ENCODE data around the gene STAU1. TPM values are rescaled to one million over a fixed set of nuclear protein-coding genes. Genes with fewer than 3 reads are reported as not detected.
A peak's percentile ranks its signal among the peaks of the same experiment; 100 is the strongest.
"Not testable (repeated sequence)": the region's sequence is repeated elsewhere in the genome, so short reads cannot be mapped to it uniquely, and the experiment has no call there.

STAU1 gene
- total RNA-seq, 2 donors from 2014 or later: 80.5 to 83.3 TPM

GRCh38 chr20:49149281-49150045 lies 38.7 kb downstream of the STAU1 start:
- H3K27me3 Mint-ChIP-seq (ENCODE audit: low read depth): no peaks in the 10 kb centered on the region
- ATAC-seq (replicated peaks in 1 of 2): no peak
- peaks cover 10% of the 10 kb centered on the region for H3K4me1 Mint-ChIP-seq (ENCODE audit: low read depth)
- no peak overlapping the region for H3K4me3 Mint-ChIP-seq
- H3K9me3 Mint-ChIP-seq: no peaks in the 10 kb centered on the region
- peaks cover 0 to 22% of the 10 kb centered on the region in 2 donors for H3K36me3 Mint-ChIP-seq (ENCODE audit: insufficient read depth in 2 of 2)
- peak overlapping the region; percentile 1 for H3K27ac Mint-ChIP-seq
- DNase-seq: no peak

DNA sequence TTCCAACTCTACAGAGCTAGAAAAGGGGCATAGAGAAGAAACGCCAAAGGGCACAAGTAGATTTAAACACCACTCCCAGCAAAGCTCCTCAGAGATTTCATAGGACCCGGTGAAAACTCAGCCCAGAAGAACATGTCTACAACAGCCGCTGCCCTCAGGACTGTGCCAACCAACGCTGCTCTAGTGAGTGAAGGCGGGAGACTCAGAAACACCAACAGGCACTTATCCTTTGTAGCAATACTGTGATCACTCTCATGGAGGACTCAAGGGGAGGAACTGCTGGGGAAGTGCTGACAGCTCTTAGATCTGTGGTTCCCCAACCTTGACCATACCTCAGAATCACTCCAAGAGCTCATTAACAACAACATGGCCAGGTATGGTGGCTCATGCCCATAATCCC lies 39.5 kb downstream of the STAU1 start:
- H3K4me3 Mint-ChIP-seq: no peak overlapping the region
- no peak overlapping the region for H3K27ac Mint-ChIP-seq
- peaks cover 3 to 29% of the 10 kb centered on the region in 2 donors for H3K36me3 Mint-ChIP-seq (ENCODE audit: insufficient read depth in 2 of 2)

DNA sequence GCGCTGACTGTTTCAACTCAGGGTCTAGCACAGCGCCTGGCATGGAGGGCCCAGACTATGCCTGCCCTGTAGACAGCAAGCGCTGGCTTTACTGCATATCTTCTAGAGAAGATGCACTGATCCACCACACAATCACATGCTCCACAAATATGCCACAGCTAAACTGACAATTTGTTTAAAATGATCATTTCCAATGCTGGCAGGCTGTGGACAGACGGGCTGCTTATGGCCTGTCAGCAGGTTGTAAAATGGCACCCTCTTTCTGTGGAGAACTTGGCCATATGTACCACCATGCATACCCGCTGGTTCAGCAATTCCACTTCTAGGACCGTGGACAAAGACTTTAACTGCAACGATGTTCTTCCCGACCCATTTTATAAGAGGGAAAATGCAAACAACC lies 40.8 kb downstream of the STAU1 start:
- Mint-ChIP-seq H3K27me3 (ENCODE audit: low read depth) (no peaks in the 10 kb centered on the region), H3K36me3 (ENCODE audit: insufficient read depth in 2 of 2) (peaks cover 3 to 29% of the 10 kb centered on the region in 2 donors), H3K9me3 (no peaks in the 10 kb centered on the region), H3K4me3 (no peak overlapping the region), H3K4me1 (ENCODE audit: low read depth) (peaks cover 14% of the 10 kb centered on the region), H3K27ac (no peak overlapping the region)
- DNase-seq (no peak), ATAC-seq (replicated peaks in 1 of 2) (no peak)

More for the DNA sequence above, 39.5 kb downstream of the STAU1 start:
- Mint-ChIP-seq H3K9me3 (no peaks in the 10 kb centered on the region), H3K27me3 (ENCODE audit: low read depth) (no peaks in the 10 kb centered on the region), H3K4me1 (ENCODE audit: low read depth) (peaks cover 14% of the 10 kb centered on the region)
- DNase-seq (no peak), ATAC-seq (replicated peaks in 1 of 2) (no peak)

DNA sequence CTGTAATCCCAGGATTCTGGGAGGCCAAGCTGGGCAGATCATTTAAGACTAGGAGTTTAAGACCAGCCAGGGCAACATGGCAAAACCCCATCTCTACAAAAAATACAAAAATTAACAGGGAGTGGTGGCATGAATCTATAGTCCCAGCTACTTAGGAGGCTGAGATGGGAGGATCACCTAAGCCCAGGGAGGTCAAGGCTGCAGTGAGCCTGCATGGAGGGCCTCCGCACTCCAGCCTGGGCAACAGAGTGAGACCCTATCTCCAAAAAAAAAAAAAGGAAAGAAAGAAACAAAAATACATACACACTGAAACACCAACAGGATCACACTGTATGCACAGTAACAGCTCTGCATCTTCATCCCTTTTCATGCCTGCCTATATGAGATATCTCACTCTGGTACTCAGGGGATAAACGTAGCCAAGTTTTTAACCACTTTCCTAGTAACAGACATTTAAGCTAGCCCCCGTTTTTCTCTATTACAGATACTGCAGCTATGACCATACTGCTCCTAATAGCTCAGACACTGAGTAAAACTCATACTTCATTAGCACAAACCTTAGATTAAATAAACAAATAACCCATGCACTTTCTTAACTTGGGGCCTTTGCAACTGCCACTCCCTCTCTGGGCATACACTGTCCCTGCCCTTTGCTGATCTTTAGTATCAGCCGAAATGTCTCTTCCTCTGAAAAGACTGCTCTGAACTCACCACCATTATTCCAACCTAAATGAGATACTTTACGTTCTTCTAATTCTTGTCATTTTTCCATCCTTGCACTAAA lies 41.5 kb downstream of the STAU1 start:
- H3K36me3 Mint-ChIP-seq (ENCODE audit: insufficient read depth in 2 of 2): peaks cover 3 to 22% of the 10 kb centered on the region in 2 donors
- peaks cover 14% of the 10 kb centered on the region for H3K4me1 Mint-ChIP-seq (ENCODE audit: low read depth)
- DNase-seq (no peak), ATAC-seq (replicated peaks in 1 of 2) (no peak)
- H3K9me3 Mint-ChIP-seq: no peaks in the 10 kb centered on the region
- no peaks in the 10 kb centered on the region for H3K27me3 Mint-ChIP-seq (ENCODE audit: low read depth)
- H3K4me3 Mint-ChIP-seq: no peak overlapping the region
- H3K27ac Mint-ChIP-seq: no peak overlapping the region

DNA sequence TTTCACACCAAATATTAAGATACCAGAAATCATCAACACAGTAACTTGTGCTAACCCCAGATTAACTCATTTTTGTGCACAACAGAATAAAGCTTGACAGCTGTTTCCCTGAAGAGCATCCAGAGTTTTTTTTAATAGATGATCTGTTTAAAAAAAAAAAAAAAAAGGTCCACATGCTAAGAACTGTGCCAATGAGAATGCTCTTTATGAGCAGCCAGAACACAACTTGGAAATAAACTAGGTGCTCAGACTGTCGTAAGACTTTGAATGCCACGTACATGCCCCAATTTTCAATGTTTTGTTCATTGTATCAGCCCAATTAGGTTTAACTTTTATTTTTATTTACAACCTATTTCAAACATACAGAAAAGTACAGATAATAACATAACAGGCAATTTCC lies 47.3 kb downstream of the STAU1 start:
- Mint-ChIP-seq H3K9me3 (no peaks in the 10 kb centered on the region), H3K27me3 (ENCODE audit: low read depth) (no peaks in the 10 kb centered on the region), H3K27ac (no peak overlapping the region), H3K4me1 (ENCODE audit: low read depth) (peaks cover 14% of the 10 kb centered on the region), H3K4me3 (no peak overlapping the region), H3K36me3 (ENCODE audit: insufficient read depth in 2 of 2) (peaks cover 5 to 15% of the 10 kb centered on the region in 2 donors)
- DNase-seq: no peak
- no peak for ATAC-seq (replicated peaks in 1 of 2)

GRCh38 chr20:49140411-49140810 lies 47.7 kb downstream of the STAU1 start:
- ATAC-seq (replicated peaks in 1 of 2): no peak
- H3K4me3 Mint-ChIP-seq: peak overlapping the region in 1 of 2 donors; percentile 10
- H3K4me1 Mint-ChIP-seq (ENCODE audit: low read depth): peaks cover 14% of the 10 kb centered on the region
- peaks cover 5 to 14% of the 10 kb centered on the region in 2 donors for H3K36me3 Mint-ChIP-seq (ENCODE audit: insufficient read depth in 2 of 2)
- no peak for DNase-seq
- peak overlapping the region; percentile 46 for H3K27ac Mint-ChIP-seq
- H3K27me3 Mint-ChIP-seq (ENCODE audit: low read depth): no peaks in the 10 kb centered on the region
- no peaks in the 10 kb centered on the region for H3K9me3 Mint-ChIP-seq

- Mint-ChIP-seq H3K4me1 (ENCODE audit: low read depth) (peaks cover 8% of the 10 kb centered on the region), H3K9me3 (no peaks in the 10 kb centered on the region), H3K27me3 (ENCODE audit: low read depth) (no peaks in the 10 kb centered on the region), H3K4me3 (no peak overlapping the region), H3K27ac (peak overlapping the region; percentile 71), H3K36me3 (ENCODE audit: insufficient read depth in 2 of 2) (peaks cover 4 to 12% of the 10 kb centered on the region in 2 donors)
- DNase-seq (no peak), ATAC-seq (replicated peaks in 1 of 2) (no peak)
Observed at GRCh38 chr20:49138431-49138830, 49.7 kb downstream of the STAU1 start.

DNA sequence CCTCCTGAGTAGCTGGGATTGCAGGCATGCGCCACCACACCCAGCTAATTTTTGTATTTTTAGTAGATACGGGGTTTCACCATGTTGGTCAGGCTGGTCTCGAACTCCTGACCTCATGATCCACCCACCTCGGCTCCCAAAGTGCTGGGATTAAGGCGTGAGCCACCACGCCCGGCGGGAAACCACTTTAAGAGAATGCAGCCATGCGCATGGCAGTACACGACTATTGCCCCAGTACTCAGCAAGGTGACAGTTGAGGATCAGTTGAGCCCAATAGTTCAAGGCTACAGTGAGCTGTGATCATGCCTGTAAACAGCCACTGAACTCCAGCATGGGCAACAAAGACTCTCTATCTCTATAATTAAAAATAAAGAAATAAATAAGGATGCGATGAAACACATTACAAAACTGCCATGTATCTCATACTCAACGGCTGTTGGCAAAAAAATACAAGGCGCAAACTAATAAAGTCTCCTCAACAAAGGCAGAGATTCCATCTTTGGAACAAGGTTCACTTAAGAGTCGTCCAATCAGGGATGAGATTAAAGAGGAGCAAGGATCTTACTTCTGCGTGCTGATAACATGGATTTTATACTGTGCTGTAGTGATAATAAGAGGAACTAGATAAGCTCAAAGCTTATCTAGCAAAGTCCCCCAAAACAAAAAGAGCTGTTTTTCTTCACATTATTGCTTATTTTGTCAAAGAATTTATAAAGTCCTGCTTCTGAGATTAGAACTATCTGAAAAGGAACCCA lies 51.1 kb downstream of the STAU1 start:
- ATAC-seq (replicated peaks in 1 of 2): no peak
- H3K36me3 Mint-ChIP-seq (ENCODE audit: insufficient read depth in 2 of 2): peaks cover 5 to 15% of the 10 kb centered on the region in 2 donors
- no peaks in the 10 kb centered on the region for H3K9me3 Mint-ChIP-seq
- no peak overlapping the region for H3K4me3 Mint-ChIP-seq
- DNase-seq: no peak
- H3K27ac Mint-ChIP-seq: no peak overlapping the region
- no peaks in the 10 kb centered on the region for H3K27me3 Mint-ChIP-seq (ENCODE audit: low read depth)
- H3K4me1 Mint-ChIP-seq (ENCODE audit: low read depth): peaks cover 17% of the 10 kb centered on the region

- Mint-ChIP-seq H3K36me3 (ENCODE audit: insufficient read depth in 2 of 2) (peaks cover 7 to 26% of the 10 kb centered on the region in 2 donors), H3K27ac (peak overlapping the region; percentile 62), H3K4me1 (ENCODE audit: low read depth) (peaks cover 12% of the 10 kb centered on the region)
- H3K27me3 Mint-ChIP-seq (ENCODE audit: low read depth); H3K9me3 Mint-ChIP-seq; ATAC-seq (replicated peaks in 1 of 2); H3K4me3 Mint-ChIP-seq; DNase-seq: not testable (repeated sequence)
Observed at GRCh38 chr20:49134797-49135196, 53.3 kb downstream of the STAU1 start.

- DNase-seq (no peak), ATAC-seq (replicated peaks in 1 of 2) (no peak)
- H3K27ac Mint-ChIP-seq: no peak overlapping the region
- H3K36me3 Mint-ChIP-seq (ENCODE audit: insufficient read depth in 2 of 2): peaks cover 4 to 21% of the 10 kb centered on the region in 2 donors
- H3K4me3 Mint-ChIP-seq: no peak overlapping the region
- no peaks in the 10 kb centered on the region for H3K9me3 Mint-ChIP-seq
- H3K4me1 Mint-ChIP-seq (ENCODE audit: low read depth): peaks cover 12% of the 10 kb centered on the region
- no peaks in the 10 kb centered on the region for H3K27me3 Mint-ChIP-seq (ENCODE audit: low read depth)
Observed at GRCh38 chr20:49133571-49133970, 54.6 kb downstream of the STAU1 start.

GRCh38 chr20:49132995-49133478 lies 55.1 kb downstream of the STAU1 start:
- H3K4me3 Mint-ChIP-seq: no peak overlapping the region
- no peaks in the 10 kb centered on the region for H3K27me3 Mint-ChIP-seq (ENCODE audit: low read depth)
- DNase-seq (peak in 1 of 2 donors; percentile 6), ATAC-seq (replicated peaks in 1 of 2) (peak in 1 of 2 donors; percentile 24)
- peaks cover 12% of the 10 kb centered on the region for H3K4me1 Mint-ChIP-seq (ENCODE audit: low read depth)
- peaks cover 4 to 23% of the 10 kb centered on the region in 2 donors for H3K36me3 Mint-ChIP-seq (ENCODE audit: insufficient read depth in 2 of 2)
- H3K27ac Mint-ChIP-seq: no peak overlapping the region
- H3K9me3 Mint-ChIP-seq: no peaks in the 10 kb centered on the region

- no peaks in the 10 kb centered on the region for H3K27me3 Mint-ChIP-seq (ENCODE audit: low read depth)
- no peak overlapping the region for H3K4me3 Mint-ChIP-seq
- ATAC-seq (replicated peaks in 1 of 2): no peak
- H3K36me3 Mint-ChIP-seq (ENCODE audit: insufficient read depth in 2 of 2): peaks cover 8 to 29% of the 10 kb centered on the region in 2 donors
- H3K4me1 Mint-ChIP-seq (ENCODE audit: low read depth): no peaks in the 10 kb centered on the region
- DNase-seq: no peak
- H3K9me3 Mint-ChIP-seq: no peaks in the 10 kb centered on the region
- no peak overlapping the region for H3K27ac Mint-ChIP-seq
Observed at GRCh38 chr20:49123982-49124381, 64.2 kb downstream of the STAU1 start.

DNA sequence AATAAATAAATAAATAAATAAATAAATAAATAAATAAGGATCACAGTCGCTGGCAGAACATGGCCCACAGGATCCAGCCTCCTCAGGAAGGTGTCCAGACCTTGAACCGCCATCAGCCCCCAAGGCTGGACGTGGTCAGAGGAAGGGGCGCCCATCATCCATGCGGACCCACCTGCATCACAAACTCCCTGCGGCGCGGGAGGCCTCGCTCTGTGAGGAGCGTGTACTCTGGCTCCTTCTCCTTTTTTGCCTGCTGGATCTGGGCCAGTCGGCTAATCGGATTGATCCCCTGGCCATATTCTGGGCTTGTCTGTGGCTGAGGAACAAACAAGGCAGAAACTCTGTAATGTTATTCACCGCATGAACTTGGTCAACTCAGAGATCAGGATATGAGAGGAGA lies 65.2 kb downstream of the STAU1 start:
- no peaks in the 10 kb centered on the region for H3K4me1 Mint-ChIP-seq (ENCODE audit: low read depth)
- no peak for ATAC-seq (replicated peaks in 1 of 2)
- no peak overlapping the region for H3K27ac Mint-ChIP-seq
- H3K4me3 Mint-ChIP-seq: no peak overlapping the region
- peaks cover 11 to 36% of the 10 kb centered on the region in 2 donors for H3K36me3 Mint-ChIP-seq (ENCODE audit: insufficient read depth in 2 of 2)
- H3K9me3 Mint-ChIP-seq: no peaks in the 10 kb centered on the region
- no peak for DNase-seq
- no peaks in the 10 kb centered on the region for H3K27me3 Mint-ChIP-seq (ENCODE audit: low read depth)
